Fibroblast of villous mesenchyme (primary cell): ENCODE data around the gene LPAR1. TPM values are rescaled to one million over a fixed set of nuclear protein-coding genes. Genes with fewer than 3 reads are reported as not detected.
"Not testable (repeated sequence)": the region's sequence is repeated elsewhere in the genome, so short reads cannot be mapped to it uniquely, and the experiment has no call there.

Experiments
- DNase-seq: peaks from one replicate; pipeline ENCODE4 v3.0.0-alpha.2; 2010; ENCODE audit warnings: low read depth
- H3K4me3 ChIP-seq: 2 replicates; pipeline ENCODE4 v1.5.1; 2011; ENCODE audit warnings: low read depth, mild to moderate bottlenecking, low read length
- total RNA-seq: library from RNA; depleted of rRNA; stranded (reverse); fragments of >200 nt; gene quantifications from 2 replicates; pipeline ENCODE4 v1.2.3, GENCODE V29; 2012
- TF ChIP-seq, protein P1 (sequence below): IDR thresholded peaks from 2 replicates; pipeline ENCODE4 v1.5.1; 2012; ENCODE audit warnings: low read depth, mild to moderate bottlenecking, low read length; ENCODE audit not compliant: insufficient read depth

The LPAR1 gene
- total RNA-seq, 1 donor = 108 TPM

DNA sequence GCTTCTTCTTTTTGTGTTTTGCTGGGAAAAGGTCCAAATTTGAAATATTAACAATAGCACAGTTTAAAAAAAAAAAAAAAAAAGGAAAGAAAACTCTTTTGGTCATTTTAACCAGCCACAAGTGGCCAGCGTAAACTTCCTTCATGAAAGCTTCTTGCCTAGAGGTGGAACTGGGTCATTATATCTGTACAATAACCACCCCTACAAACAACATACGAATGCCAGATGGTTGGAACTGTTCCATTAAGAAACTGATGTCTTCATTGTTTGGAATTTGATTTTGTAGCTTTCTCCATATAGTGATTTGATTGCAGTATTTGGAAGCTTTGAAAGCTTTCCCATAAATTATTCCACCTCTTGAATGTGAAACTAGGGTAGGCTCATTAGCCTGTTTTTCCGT is 18.3 kb upstream of the LPAR1 start:
- peak; percentile 76 for DNase-seq
- H3K4me3 ChIP-seq = no peak overlapping the region

DNA sequence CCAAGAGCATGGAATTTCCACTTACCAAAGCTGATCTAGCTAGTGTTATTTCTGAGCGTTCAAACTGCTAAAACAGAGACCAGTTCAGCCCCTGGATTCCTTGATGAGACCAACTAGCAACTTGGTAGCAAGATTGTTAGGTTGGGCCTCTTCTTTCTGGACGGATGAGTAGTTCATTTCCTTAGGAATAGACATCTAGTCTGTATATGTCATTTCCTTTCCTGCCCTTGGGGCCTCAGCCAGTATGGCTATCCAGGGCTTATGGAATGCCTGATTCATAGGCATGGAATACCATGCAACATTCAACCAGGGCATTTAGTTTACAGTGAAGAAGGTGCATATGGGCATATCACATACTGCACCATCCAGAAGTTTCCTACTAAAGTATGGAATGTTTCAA is 14.5 kb upstream of the LPAR1 start:
- TF ChIP-seq, protein P1, sequence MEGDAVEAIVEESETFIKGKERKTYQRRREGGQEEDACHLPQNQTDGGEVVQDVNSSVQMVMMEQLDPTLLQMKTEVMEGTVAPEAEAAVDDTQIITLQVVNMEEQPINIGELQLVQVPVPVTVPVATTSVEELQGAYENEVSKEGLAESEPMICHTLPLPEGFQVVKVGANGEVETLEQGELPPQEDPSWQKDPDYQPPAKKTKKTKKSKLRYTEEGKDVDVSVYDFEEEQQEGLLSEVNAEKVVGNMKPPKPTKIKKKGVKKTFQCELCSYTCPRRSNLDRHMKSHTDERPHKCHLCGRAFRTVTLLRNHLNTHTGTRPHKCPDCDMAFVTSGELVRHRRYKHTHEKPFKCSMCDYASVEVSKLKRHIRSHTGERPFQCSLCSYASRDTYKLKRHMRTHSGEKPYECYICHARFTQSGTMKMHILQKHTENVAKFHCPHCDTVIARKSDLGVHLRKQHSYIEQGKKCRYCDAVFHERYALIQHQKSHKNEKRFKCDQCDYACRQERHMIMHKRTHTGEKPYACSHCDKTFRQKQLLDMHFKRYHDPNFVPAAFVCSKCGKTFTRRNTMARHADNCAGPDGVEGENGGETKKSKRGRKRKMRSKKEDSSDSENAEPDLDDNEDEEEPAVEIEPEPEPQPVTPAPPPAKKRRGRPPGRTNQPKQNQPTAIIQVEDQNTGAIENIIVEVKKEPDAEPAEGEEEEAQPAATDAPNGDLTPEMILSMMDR = no peak
- DNase-seq = no peak

More for the DNA sequence above, 18.3 kb upstream of the LPAR1 start:
- TF ChIP-seq, protein P1 = no peak

DNA sequence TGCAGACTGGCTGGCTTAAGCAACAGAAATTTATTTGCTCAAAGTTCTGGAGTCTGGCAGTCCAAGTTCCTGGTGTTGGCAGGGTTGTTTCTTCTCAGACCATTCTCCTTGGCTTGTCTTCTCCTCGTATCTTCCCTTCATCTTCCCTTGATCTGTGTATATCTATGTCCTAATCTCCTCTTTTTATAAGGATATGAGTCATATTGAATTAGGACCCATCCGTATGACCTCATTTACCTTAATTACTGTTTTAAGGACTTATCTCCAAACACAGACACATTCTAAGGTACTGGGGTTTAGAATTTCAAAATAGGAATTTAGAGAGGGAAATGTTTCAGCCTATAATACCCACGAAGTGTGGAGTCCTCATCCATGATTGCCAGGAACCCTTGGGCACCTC is 13.1 kb upstream of the LPAR1 start:
- TF ChIP-seq, protein P1 = no peak
- no peak overlapping the region for H3K4me3 ChIP-seq
- DNase-seq = no peak

More for the DNA sequence above, 14.5 kb upstream of the LPAR1 start:
- H3K4me3 ChIP-seq = no peak overlapping the region

DNA sequence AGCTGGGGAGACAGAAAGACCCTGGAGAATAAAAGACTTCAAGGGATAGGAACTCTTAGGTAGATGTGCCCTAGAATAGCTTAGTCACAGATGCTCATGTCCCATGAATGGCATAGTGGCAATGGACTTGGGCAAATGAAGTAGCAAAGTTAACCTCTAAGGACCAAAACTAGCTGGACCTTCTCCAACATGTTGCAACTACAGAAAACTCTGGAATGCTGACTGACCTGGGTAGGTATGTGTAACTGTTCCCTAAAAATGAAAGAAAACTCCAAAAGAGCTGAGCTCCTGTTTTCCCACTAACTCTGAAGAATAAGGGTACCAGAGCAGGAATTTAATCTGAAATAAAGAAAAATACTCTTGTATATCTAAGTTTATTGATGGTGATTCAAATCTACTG is 12.5 kb upstream of the LPAR1 start:
- peak; percentile 12 for DNase-seq
- H3K4me3 ChIP-seq = no peak overlapping the region
- TF ChIP-seq, protein P1 = no peak

DNA sequence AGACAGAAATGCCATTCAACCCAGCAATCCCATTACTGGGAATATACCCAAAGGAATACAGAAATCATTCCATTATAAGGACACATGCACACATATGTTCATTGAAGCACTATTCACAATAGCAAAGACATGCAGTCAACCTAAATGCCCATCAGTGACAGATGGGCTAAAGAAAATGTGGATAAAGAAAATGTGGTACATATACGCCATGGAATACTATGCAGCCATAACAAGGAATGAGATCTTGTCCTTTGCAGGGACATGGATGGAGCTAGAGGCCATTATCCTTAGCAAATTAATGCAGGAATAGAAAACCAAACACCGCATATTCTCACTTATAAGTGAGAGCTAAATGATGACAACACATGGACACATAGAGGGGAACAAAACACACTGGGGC is 9.0 kb upstream of the LPAR1 start:
- H3K4me3 ChIP-seq, DNase-seq: not testable (repeated sequence)

DNA sequence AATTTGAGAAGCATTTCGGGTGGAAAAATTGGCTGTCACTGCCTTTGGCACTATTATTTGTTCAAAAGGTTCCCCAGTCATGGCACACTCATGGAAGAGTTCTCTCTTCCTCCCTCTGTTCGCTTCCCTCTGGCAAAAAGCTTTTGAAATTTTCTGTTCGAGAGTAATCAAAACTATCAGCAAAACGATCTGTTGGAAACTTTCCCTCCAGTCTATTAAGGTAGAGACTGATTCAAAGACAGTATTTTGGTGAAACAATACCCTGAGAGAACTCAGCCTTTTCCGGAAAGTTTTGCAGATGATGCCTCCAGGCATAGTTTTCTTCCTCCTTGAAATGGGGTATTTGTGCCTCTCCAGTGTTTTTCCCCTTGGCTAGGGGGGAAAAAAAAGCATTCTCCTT is 3.6 kb upstream of the LPAR1 start:
- TF ChIP-seq, protein P1 = no peak
- no peak for DNase-seq

DNA sequence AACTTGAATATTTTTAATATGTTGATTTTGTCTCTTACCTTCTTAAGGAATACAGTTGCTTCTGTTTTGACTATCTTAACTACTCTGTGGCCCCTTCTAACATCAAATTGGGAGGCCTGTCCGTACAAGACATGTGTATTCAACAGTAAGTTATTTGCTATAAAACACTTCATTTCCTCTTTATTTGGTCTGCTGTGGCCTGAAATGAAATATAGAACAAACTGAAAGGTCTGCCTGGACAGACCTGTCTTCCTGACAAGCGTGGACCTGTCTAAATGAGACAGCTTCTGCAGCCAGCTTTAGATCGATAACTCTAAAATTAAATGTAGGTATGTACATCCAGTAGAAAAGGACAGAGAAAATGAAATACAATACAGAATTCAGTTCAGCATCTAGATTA is 2.2 kb upstream of the LPAR1 start:
- no peak overlapping the region for H3K4me3 ChIP-seq
- no peak for DNase-seq
- TF ChIP-seq, protein P1 = no peak

More for the DNA sequence above, 3.6 kb upstream of the LPAR1 start:
- no peak overlapping the region for H3K4me3 ChIP-seq
